A549 (cell line): ENCODE measurements around the gene SLC6A19. TPM values are rescaled to one million over a fixed set of nuclear protein-coding genes. Genes with fewer than 3 reads are reported as not detected.

Experiments used
- ATAC-seq, 2 experiments: fragments of 200-7000 bp in 1 of 2; fragments of >200 bp in 1 of 2; cut with Nextera tagmentation in 1 of 2; cut with Tn5 transposase in 1 of 2; 3 replicates each; pipeline versions ENCODE4 v1.8.0 to v1.9.1; 2018 to 2020; ENCODE audit warnings: mild to moderate bottlenecking in 1 of 2, moderate library complexity in 1 of 2
- CTCF ChIA-PET: fragments of 300-600 bp; sonication (Branson Sonifier 250); formaldehyde crosslinking; extraction: SDS; loops from one replicate; lab custom pipeline; 2021; ENCODE audit warnings: antibody characterized with exemption, inconsistent platforms; lab: Yijun Ruan, JAX
- POLR2A ChIA-PET: fragments of 350-600 bp; formaldehyde crosslinking; extraction: SDS; loops from one replicate; lab custom pipeline; 2021; ENCODE audit warnings: antibody characterized with exemption, inconsistent platforms; lab: Yijun Ruan, JAX
- DNase-seq, 2 experiments: peaks; one replicate each; pipeline versions ENCODE4 v3.0.0 to v3.0.0-alpha.2; 2011 to 2016; ENCODE audit warnings: low read depth in 1 of 2, low spot score in 1 of 2
- FAIRE-seq: peaks from 2 replicates; lab custom pipeline; 2011; peaks lifted over from hg19 to GRCh38; lab: Jason Lieb, UNC
- H3K27ac ChIP-seq, 2 experiments: fragments of >200 bp; sonication (Bioruptor Twin); formaldehyde crosslinking; 3 replicates each; pipeline ENCODE4 v1.5.1; 2016 to 2017
- H3K4me1 ChIP-seq: fragments of >200 bp; sonication (Bioruptor Twin); formaldehyde crosslinking; 3 replicates; pipeline ENCODE4 v1.6.1; 2016
- H3K4me2 ChIP-seq: fragments of >200 bp; sonication (Bioruptor Twin); formaldehyde crosslinking; 3 replicates; pipeline ENCODE4 v1.6.1; 2016
- H3K4me3 ChIP-seq: fragments of >200 bp; sonication (Bioruptor Twin); formaldehyde crosslinking; 3 replicates; pipeline ENCODE4 v1.5.1; 2016
- H3K9me3 ChIP-seq: fragments of >200 bp; sonication (Bioruptor Twin); formaldehyde crosslinking; 3 replicates; pipeline ENCODE4 v1.6.1; 2016
- CBX2 ChIP-seq: fragments of 200-600 bp; sonication (generic); IDR thresholded peaks from 2 replicates; pipeline ENCODE4 v1.6.1; 2016; ENCODE audit warnings: low read depth, mild to moderate bottlenecking, borderline replicate concordance
- CEBPB ChIP-seq, 2 experiments: fragments of >200 bp in 1 of 2; sonication (Bioruptor Twin) in 1 of 2; formaldehyde crosslinking in 1 of 2; IDR thresholded peaks; 2 replicates each; pipeline ENCODE4 v1.6.1; 2012 to 2016
- EP300 ChIP-seq, 2 experiments: fragments of >200 bp; sonication (Bioruptor Twin); formaldehyde crosslinking; IDR thresholded peaks; 2 replicates in 1 of 2; 3 replicates in 1 of 2; pipeline ENCODE4 v1.6.1; 2016 to 2017
- FOSB ChIP-seq: fragments of 250-450 bp; sonication (Bioruptor Pico); IDR thresholded peaks from 2 replicates; pipeline ENCODE4 v1.5.0; 2020; ENCODE audit warnings: mild to moderate bottlenecking, moderate library complexity
- FOSL2 ChIP-seq, 2 experiments: fragments of 450-650 bp in 1 of 2; fragments of >200 bp in 1 of 2; sonication (Bioruptor Twin) in 1 of 2; formaldehyde crosslinking; IDR thresholded peaks; 2 replicates each; pipeline versions ENCODE4 v1.5.0 to v1.6.1; 2016 to 2020; ENCODE audit warnings: mild to moderate bottlenecking in 1 of 2, moderate library complexity in 1 of 2
- FOXS1 ChIP-seq: fragments of 250-450 bp; sonication (Bioruptor Pico); IDR thresholded peaks from 2 replicates; pipeline ENCODE4 v1.5.0; 2020; ENCODE audit warnings: mild to moderate bottlenecking, moderate library complexity
- GATA3 ChIP-seq: IDR thresholded peaks from 2 replicates; pipeline ENCODE4 v1.6.1; 2012; ENCODE audit warnings: borderline replicate concordance
- HOXB13 ChIP-seq: fragments of 250-450 bp; sonication (Bioruptor Pico); IDR thresholded peaks from 2 replicates; pipeline ENCODE4 v1.5.0; 2020; ENCODE audit warnings: low read depth, mild to moderate bottlenecking, moderate library complexity
- JUN ChIP-seq, 2 experiments: fragments of >200 bp; sonication (Bioruptor Twin); formaldehyde crosslinking; IDR thresholded peaks; 2 replicates in 1 of 2; 3 replicates in 1 of 2; pipeline ENCODE4 v1.6.1; 2016 to 2017
- JUNB ChIP-seq: fragments of >200 bp; sonication (Bioruptor Twin); formaldehyde crosslinking; IDR thresholded peaks from 2 replicates; pipeline ENCODE4 v1.6.1; 2016
- KDM1A ChIP-seq: fragments of 200-600 bp; sonication (generic); IDR thresholded peaks from 2 replicates; pipeline ENCODE4 v1.6.1; 2016; ENCODE audit warnings: low read depth, mild to moderate bottlenecking
- MAZ ChIP-seq: fragments of 150-350 bp; IDR thresholded peaks from 2 replicates; pipeline ENCODE4 v1.6.1; 2014; ENCODE audit warnings: antibody characterized with exemption, low read depth, low read length, borderline replicate concordance
- NFE2L2 ChIP-seq: fragments of 150-350 bp; conservative IDR thresholded peaks from 2 replicates; pipeline ENCODE4 v1.6.1; 2014; ENCODE audit warnings: low read length
- NR3C1 ChIP-seq: fragments of >200 bp; sonication (Bioruptor Twin); formaldehyde crosslinking; IDR thresholded peaks from 3 replicates; pipeline ENCODE4 v1.6.1; 2017
- POLR2A ChIP-seq: IDR thresholded peaks from 2 replicates; pipeline ENCODE4 v1.6.1; 2012; ENCODE audit warnings: mild to moderate bottlenecking, low read length
- POLR2AphosphoS2 ChIP-seq: conservative IDR thresholded peaks from 2 replicates; pipeline ENCODE4 v1.6.1; 2012; ENCODE audit warnings: low read length, improper control_type of control experiment, inconsistent platforms
- RAD21 ChIP-seq, 2 experiments: fragments of >200 bp in 1 of 2; sonication (Bioruptor Twin) in 1 of 2; formaldehyde crosslinking in 1 of 2; IDR thresholded peaks in 1 of 2; conservative IDR thresholded peaks in 1 of 2; 2 replicates in 1 of 2; 3 replicates in 1 of 2; pipeline ENCODE4 v1.6.1; 2012 to 2018; ENCODE audit warnings: inconsistent platforms in 1 of 2
- RCOR1 ChIP-seq: fragments of 150-350 bp; IDR thresholded peaks from 2 replicates; pipeline ENCODE4 v1.6.1; 2014; ENCODE audit warnings: antibody characterized with exemption, low read length, low read depth
- SMC3 ChIP-seq: fragments of >200 bp; sonication (Bioruptor Twin); formaldehyde crosslinking; IDR thresholded peaks from 3 replicates; pipeline ENCODE4 v1.6.1; 2018; ENCODE audit warnings: inconsistent platforms
- TP53 ChIP-seq: fragments of 250-450 bp; sonication (Bioruptor Pico); IDR thresholded peaks from 2 replicates; pipeline ENCODE4 v1.5.0; 2021; ENCODE audit warnings: mild to moderate bottlenecking, moderate library complexity
- ZC3H11A ChIP-seq: fragments of 450-650 bp; IDR thresholded peaks from 2 replicates; pipeline ENCODE4 v1.6.1; 2014; ENCODE audit warnings: antibody characterized with exemption, mild to moderate bottlenecking
- ZNF302 ChIP-seq: fragments of 250-450 bp; sonication (Bioruptor Pico); IDR thresholded peaks from 2 replicates; pipeline ENCODE4 v1.9.0; 2021; ENCODE audit warnings: inconsistent platforms, mild to moderate bottlenecking, moderate library complexity
- WGBS: methylation state at CpG from one replicate; pipeline ENCODE4 v1.1.6; 2017; ENCODE audit errors: missing lambda C conversion rate; 5-methylcytosine and 5-hydroxymethylcytosine counted together
- polyA plus RNA-seq, 4 experiments: library from polyadenylated mRNA; depleted of rRNA in 3 of 4; stranded (reverse); fragments of >200 nt; fragmentation: RNase III in 1 of 4; extraction: RNeasy Plus Mini Kit Qiagen cat#74134 plus additional on column Dnase treatment in 1 of 4; gene quantifications; 2 replicates in 3 of 4; 3 replicates in 1 of 4; pipeline ENCODE4 v1.2.3, GENCODE V29; 2011 to 2017
- TF ChIP-seq, protein P1 (sequence below): IDR thresholded peaks from 2 replicates; pipeline ENCODE4 v1.6.1; 2012
- TF ChIP-seq, protein P2 (sequence below): fragments of 450-650 bp; IDR thresholded peaks from 2 replicates; pipeline ENCODE4 v1.6.1; 2014; ENCODE audit warnings: antibody characterized with exemption
- TF ChIP-seq, protein P3 (sequence below): IDR thresholded peaks from 2 replicates; pipeline ENCODE4 v1.6.1; 2012; ENCODE audit warnings: low read depth, borderline replicate concordance
- TF ChIP-seq, protein P4 (sequence below): fragments of >200 bp; sonication (Bioruptor Twin); formaldehyde crosslinking; IDR thresholded peaks from 3 replicates; pipeline ENCODE4 v1.5.1; 2016

The SLC6A19 gene
- polyA plus RNA-seq, 2 of the 4 experiments (the other 2 are of a cell fraction) = 0.01 TPM; not detected in 1

DNA sequence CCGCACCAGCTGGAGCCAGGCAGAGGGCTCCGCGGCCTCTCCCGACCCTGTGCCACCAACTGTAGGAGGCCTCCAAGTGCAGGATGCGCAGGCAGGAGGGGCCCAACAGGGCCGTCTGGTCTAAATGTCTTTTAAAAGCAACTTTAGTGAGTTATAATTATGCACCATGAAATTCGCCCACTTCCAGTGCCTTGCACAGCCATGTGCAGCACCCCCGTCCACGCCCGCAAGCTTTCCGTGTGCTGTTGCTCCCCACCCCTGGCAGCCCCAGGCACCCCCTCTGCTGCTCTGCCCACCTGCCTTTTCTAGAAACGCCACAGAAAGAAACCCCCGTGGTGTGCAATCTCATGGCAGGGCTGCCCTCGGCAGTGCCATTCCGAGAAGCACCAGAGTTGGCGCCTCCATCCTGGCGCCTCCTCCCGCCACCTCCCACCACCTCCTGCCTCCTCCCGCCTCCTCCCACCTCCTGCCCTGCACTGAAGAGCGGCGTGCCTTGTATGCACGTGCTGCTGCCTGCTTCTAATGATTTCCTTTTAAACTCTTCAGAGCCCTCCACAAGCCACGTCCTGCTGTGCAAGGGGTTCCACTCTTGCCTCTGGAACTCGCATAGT, 16.3 kb downstream of the SLC6A19 start:
- ATAC-seq (peak; percentile 37 to 77; a peak in 4 of 6 replicates), DNase-seq (no peak), FAIRE-seq (no peak)
- ChIA-PET CTCF (interaction anchor here (0.7 to 2.0 kb wide), 2 partner anchors 9 to 43 kb away, joined by 3 to 5 read pairs; no protein-coding TSS in a partner anchor), POLR2A (no interaction called here)
- Histone ChIP-seq H3K9me3 (no peaks in the 10 kb centered on the region), H3K4me3 (no peak overlapping the region), H3K4me1 (no peaks in the 10 kb centered on the region), H3K4me2 (no peak overlapping the region), H3K27ac (no peak overlapping the region)
- TF ChIP-seq TP53 (no peak), RCOR1 (no peak), CEBPB (IDR thresholded peaks at IDR 0.05) (no peak), EP300 (IDR thresholded peaks at IDR 0.05) (no peak)
- TF ChIP-seq, protein P1, sequence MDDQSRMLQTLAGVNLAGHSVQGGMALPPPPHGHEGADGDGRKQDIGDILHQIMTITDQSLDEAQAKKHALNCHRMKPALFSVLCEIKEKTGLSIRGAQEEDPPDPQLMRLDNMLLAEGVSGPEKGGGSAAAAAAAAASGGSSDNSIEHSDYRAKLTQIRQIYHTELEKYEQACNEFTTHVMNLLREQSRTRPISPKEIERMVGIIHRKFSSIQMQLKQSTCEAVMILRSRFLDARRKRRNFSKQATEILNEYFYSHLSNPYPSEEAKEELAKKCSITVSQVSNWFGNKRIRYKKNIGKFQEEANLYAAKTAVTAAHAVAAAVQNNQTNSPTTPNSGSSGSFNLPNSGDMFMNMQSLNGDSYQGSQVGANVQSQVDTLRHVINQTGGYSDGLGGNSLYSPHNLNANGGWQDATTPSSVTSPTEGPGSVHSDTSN = no peak
- 45% methylated on average over 22 of the region's 24 CpGs for WGBS

DNA sequence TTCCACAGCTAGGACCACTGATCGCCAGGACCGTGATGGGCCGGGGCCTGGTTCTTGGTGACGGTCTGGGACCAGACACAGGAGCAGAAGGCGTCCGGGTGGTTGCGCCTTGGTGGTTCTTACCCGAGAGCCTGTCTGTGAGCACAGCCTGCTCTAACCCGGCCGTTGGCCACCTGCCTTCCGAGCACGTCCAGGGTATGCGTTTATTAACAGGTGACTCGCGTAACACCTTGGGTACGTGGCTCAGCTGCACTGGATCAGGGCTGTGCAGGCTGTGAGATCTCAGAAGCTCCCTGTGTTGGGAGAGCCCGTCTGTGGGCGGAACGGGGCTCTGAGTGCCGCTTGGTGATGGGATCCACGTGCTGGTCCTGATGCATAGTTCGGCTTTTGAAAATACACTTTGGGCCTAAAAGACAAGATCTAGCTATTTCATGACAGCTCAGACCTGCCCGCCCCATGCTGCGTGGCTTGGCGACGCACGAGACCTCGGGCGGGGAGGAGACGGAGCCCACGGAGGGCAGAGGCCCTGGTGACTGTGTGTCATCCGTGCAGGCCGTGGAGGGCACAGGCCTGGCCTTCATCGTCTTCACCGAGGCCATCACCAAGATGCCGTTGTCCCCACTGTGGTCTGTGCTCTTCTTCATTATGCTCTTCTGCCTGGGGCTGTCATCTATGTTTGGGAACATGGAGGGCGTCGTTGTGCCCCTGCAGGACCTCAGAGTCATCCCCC, 17.1 kb downstream of the SLC6A19 start:
- TF ChIP-seq, protein P2, sequence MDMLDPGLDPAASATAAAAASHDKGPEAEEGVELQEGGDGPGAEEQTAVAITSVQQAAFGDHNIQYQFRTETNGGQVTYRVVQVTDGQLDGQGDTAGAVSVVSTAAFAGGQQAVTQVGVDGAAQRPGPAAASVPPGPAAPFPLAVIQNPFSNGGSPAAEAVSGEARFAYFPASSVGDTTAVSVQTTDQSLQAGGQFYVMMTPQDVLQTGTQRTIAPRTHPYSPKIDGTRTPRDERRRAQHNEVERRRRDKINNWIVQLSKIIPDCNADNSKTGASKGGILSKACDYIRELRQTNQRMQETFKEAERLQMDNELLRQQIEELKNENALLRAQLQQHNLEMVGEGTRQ = no peak
- no peak for TF ChIP-seq ZC3H11A
- TF ChIP-seq KDM1A = no peak
- TF ChIP-seq MAZ = no peak
- TF ChIP-seq JUN (IDR thresholded peaks at IDR 0.05) = no peak
- no peak for TF ChIP-seq JUNB
- no peak for TF ChIP-seq RAD21 (conservative IDR thresholded peaks at IDR 0.05 in 1 of 2, IDR thresholded peaks at IDR 0.05 in 1 of 2)
- no peak for TF ChIP-seq NFE2L2
- TF ChIP-seq FOSL2 (IDR thresholded peaks at IDR 0.05) = no peak
- TF ChIP-seq FOSL2 (CRISPR knock-in tag; IDR thresholded peaks at IDR 0.05) = no peak
- no peak for TF ChIP-seq CEBPB (IDR thresholded peaks at IDR 0.05)
- TF ChIP-seq EP300 (IDR thresholded peaks at IDR 0.05) = no peak
- TF ChIP-seq FOXS1 (CRISPR knock-in tag) = no peak
- no peak for TF ChIP-seq HOXB13 (CRISPR knock-in tag)
- TF ChIP-seq, protein P3, sequence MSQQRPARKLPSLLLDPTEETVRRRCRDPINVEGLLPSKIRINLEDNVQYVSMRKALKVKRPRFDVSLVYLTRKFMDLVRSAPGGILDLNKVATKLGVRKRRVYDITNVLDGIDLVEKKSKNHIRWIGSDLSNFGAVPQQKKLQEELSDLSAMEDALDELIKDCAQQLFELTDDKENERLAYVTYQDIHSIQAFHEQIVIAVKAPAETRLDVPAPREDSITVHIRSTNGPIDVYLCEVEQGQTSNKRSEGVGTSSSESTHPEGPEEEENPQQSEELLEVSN = no peak
- TF ChIP-seq POLR2AphosphoS2 = no peak
- 68% methylated on average over 33 of the region's 38 CpGs for WGBS
- CTCF ChIA-PET = interaction anchor here (0.7 to 2.0 kb wide), 5 partner anchors 10 to 44 kb away, joined by 3 to 5 read pairs (median 4); no protein-coding TSS in a partner anchor

DNA sequence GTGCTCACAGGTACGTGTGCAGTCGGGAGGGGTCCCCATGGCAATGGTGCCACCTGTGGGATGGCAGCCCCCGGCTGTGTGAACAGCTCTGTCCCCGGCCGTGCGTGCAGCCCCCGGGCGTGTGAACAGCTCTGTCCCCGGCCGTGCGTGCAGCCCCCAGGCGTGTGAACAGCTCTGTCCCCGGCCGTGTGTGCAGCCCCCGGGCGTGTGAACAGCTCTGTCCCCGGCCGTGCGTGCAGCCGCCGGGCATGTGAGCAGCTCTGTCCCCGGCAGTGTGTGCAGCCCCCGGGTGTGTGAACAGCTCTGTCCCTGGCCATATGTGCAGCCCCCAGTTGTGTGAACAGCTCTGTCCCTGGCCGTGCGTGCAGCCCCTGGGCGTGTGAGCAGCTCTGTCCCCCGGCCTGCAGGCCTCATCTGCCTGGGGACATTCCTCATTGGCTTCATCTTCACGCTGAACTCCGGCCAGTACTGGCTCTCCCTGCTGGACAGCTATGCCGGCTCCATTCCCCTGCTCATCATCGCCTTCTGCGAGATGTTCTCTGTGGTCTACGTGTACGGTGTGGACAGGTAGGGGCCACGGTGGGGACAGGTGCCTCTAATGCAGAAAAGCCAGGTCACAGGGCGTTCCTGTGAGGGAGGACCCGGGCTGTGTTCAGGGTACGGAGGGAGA, 17.8 kb downstream of the SLC6A19 start:
- CTCF ChIA-PET = interaction anchor here (0.6 to 1.3 kb wide), 6 partner anchors 11 to 409 kb away, joined by 3 to 5 read pairs (median 4); no protein-coding TSS in a partner anchor
- no peak; a peak in 1 of 6 replicates for ATAC-seq
- TF ChIP-seq FOXS1 (CRISPR knock-in tag) (no peak), GATA3 (no peak), ZNF302 (no peak), JUNB (no peak), SMC3 (no peak), POLR2A (no peak), FOSB (no peak), RCOR1 (no peak), CBX2 (no peak), NR3C1 (no peak), MAZ (no peak), TP53 (no peak)
- TF ChIP-seq, protein P4, sequence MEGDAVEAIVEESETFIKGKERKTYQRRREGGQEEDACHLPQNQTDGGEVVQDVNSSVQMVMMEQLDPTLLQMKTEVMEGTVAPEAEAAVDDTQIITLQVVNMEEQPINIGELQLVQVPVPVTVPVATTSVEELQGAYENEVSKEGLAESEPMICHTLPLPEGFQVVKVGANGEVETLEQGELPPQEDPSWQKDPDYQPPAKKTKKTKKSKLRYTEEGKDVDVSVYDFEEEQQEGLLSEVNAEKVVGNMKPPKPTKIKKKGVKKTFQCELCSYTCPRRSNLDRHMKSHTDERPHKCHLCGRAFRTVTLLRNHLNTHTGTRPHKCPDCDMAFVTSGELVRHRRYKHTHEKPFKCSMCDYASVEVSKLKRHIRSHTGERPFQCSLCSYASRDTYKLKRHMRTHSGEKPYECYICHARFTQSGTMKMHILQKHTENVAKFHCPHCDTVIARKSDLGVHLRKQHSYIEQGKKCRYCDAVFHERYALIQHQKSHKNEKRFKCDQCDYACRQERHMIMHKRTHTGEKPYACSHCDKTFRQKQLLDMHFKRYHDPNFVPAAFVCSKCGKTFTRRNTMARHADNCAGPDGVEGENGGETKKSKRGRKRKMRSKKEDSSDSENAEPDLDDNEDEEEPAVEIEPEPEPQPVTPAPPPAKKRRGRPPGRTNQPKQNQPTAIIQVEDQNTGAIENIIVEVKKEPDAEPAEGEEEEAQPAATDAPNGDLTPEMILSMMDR = no peak
- TF ChIP-seq, protein P1 = no peak
- TF ChIP-seq, all 56 proteins: peak for 0
- H3K4me2 ChIP-seq = no peak overlapping the region
- H3K4me3 ChIP-seq = no peak overlapping the region
- DNase-seq (no peak), FAIRE-seq (no peak)
- H3K27ac ChIP-seq = no peak overlapping the region
- 57% methylated on average over 18 of the region's 38 CpGs for WGBS
- H3K9me3 ChIP-seq = no peaks in the 10 kb centered on the region
- no peaks in the 10 kb centered on the region for H3K4me1 ChIP-seq
- POLR2A ChIA-PET = no interaction called here

More for the DNA sequence above, 17.1 kb downstream of the SLC6A19 start:
- no peak for DNase-seq
- H3K27ac ChIP-seq = no peak overlapping the region
- POLR2A ChIA-PET = no interaction called here
- FAIRE-seq = no peak
- no peaks in the 10 kb centered on the region for H3K9me3 ChIP-seq
- no peak for ATAC-seq
- H3K4me1 ChIP-seq = no peaks in the 10 kb centered on the region
- no peak overlapping the region for H3K4me3 ChIP-seq
- H3K4me2 ChIP-seq = no peak overlapping the region
